OCI-LY7 (cell line): ENCODE measurements around the gene NKAIN2. TPM values are rescaled to one million over a fixed set of nuclear protein-coding genes. Genes with fewer than 3 reads are reported as not detected.

Source experiments
- BruUV-seq: library from RNA; stranded (reverse); fragments of 400-500 nt; replicated peaks from 2 replicates; lab custom pipeline; 2021; lab: Mats Ljungman, UMichigan
- CTCF ChIA-PET: fragments of 300-600 bp; sonication (Branson Sonifier 250); formaldehyde crosslinking; loops from one replicate; lab custom pipeline; 2022; ENCODE audit warnings: antibody characterized with exemption; ENCODE audit not compliant: unreplicated experiment; lab: Charles Lee
- POLR2A ChIA-PET: fragments of 300-600 bp; sonication (Branson Sonifier 250); formaldehyde crosslinking; loops from one replicate; lab custom pipeline; 2022; ENCODE audit warnings: antibody characterized with exemption; lab: Charles Lee
- DNase-seq: peaks from one replicate; pipeline ENCODE4 v3.0.0-alpha.2; 2015; ENCODE audit warnings: low spot score
- H2AFZ ChIP-seq: fragments of 200-600 bp; sonication (generic), shearing (Covaris generic); 2 replicates; pipeline ENCODE4 v1.6.1; 2014; ENCODE audit warnings: mild to moderate bottlenecking, antibody characterized with exemption, low read length, moderate library complexity
- H3K27ac ChIP-seq: fragments of 200-600 bp; sonication (generic); 2 replicates; pipeline ENCODE4 v1.5.1; 2014; ENCODE audit warnings: mixed run types, low read depth, mild to moderate bottlenecking, moderate library complexity, low read length, inconsistent platforms; ENCODE audit not compliant: poor library complexity, severe bottlenecking
- H3K36me3 ChIP-seq: fragments of 200-600 bp; sonication (generic); 2 replicates; pipeline ENCODE4 v1.6.1; 2014; ENCODE audit warnings: mild to moderate bottlenecking, antibody characterized with exemption, low read length, moderate library complexity, mixed read lengths; ENCODE audit not compliant: insufficient read depth
- H3K4me1 ChIP-seq: fragments of 200-600 bp; sonication (generic); 2 replicates; pipeline ENCODE4 v1.5.1; 2014; ENCODE audit warnings: mild to moderate bottlenecking, low read length; ENCODE audit not compliant: insufficient read depth, poor library complexity, severe bottlenecking
- H3K4me2 ChIP-seq: fragments of 200-600 bp; sonication (generic); 2 replicates; pipeline ENCODE4 v1.6.1; 2014; ENCODE audit warnings: mild to moderate bottlenecking, low read length
- H3K4me3 ChIP-seq: fragments of 200-600 bp; sonication (generic); 2 replicates; pipeline ENCODE4 v1.5.1; 2014; ENCODE audit warnings: mild to moderate bottlenecking, low read depth, low read length; ENCODE audit not compliant: poor library complexity, severe bottlenecking
- H3K79me2 ChIP-seq: fragments of 200-600 bp; sonication (generic); 2 replicates; pipeline ENCODE4 v1.6.1; 2016; ENCODE audit warnings: low read depth, mild to moderate bottlenecking, low read length, moderate library complexity, mixed read lengths; ENCODE audit not compliant: insufficient read depth
- H3K9me2 ChIP-seq: fragments of 200-600 bp; sonication (generic); 2 replicates; pipeline ENCODE4 v1.6.1; 2016; ENCODE audit warnings: mild to moderate bottlenecking, low read length, mixed read lengths; ENCODE audit not compliant: insufficient read depth
- H3K9me3 ChIP-seq: fragments of 200-600 bp; sonication (generic); 2 replicates; pipeline ENCODE4 v1.6.1; 2014; ENCODE audit warnings: mild to moderate bottlenecking, mixed run types, low read length, mixed read lengths
- H4K20me1 ChIP-seq: fragments of 200-600 bp; sonication (generic); 2 replicates; pipeline ENCODE4 v1.6.1; 2014; ENCODE audit warnings: mild to moderate bottlenecking, antibody characterized with exemption, low read length, moderate library complexity, mixed read lengths; ENCODE audit not compliant: insufficient read depth
- EZH2phosphoT487 ChIP-seq: fragments of 200-600 bp; sonication (generic); IDR thresholded peaks from 2 replicates; pipeline ENCODE4 v1.6.1; 2018; ENCODE audit warnings: low read depth, borderline replicate concordance, mild to moderate bottlenecking, mixed run types, antibody characterized with exemption, low read length, moderate library complexity, mixed read lengths
- intact Hi-C: fragments of 100-400 bp; cut with micrococcal nuclease; formaldehyde crosslinking; loops from one replicate; pipeline ENCODE4 v1.10.0; 2022; ENCODE audit not compliant: unreplicated experiment
- total RNA-seq, 2 experiments: library from RNA; depleted of rRNA in 1 of 2; stranded (reverse); fragments of >200 nt in 1 of 2; shearing (Covaris generic) in 1 of 2; gene quantifications; 2 replicates each; pipeline ENCODE4 v1.2.3, GENCODE V29; 2014 to 2022
- TF ChIP-seq, protein P1 (sequence below): fragments of 200-600 bp; sonication (generic); conservative IDR thresholded peaks from 2 replicates; pipeline ENCODE4 v1.5.1; 2014; ENCODE audit warnings: mild to moderate bottlenecking, antibody characterized with exemption, low read length, moderate library complexity, mixed read lengths

NKAIN2 gene
- total RNA-seq, 2 experiments from 2014 or later: not detected

GRCh38 chr6:124420116-124420840, 616.6 kb downstream of the NKAIN2 start:
- Histone ChIP-seq H2AFZ (no peak overlapping the region), H3K4me1 (no peaks in the 10 kb centered on the region), H3K79me2 (no peaks in the 10 kb centered on the region), H3K9me3 (no peaks in the 10 kb centered on the region), H3K4me2 (no peak overlapping the region), H3K9me2 (no peaks in the 10 kb centered on the region), H4K20me1 (no peaks in the 10 kb centered on the region), H3K4me3 (no peak overlapping the region), H3K36me3 (no peaks in the 10 kb centered on the region), H3K27ac (no peak overlapping the region)
- BruUV-seq: no TSS peak
- intact Hi-C loops: no loop called here
- ChIA-PET CTCF (no interaction called here), POLR2A (interaction anchor here (0.5 to 0.6 kb wide), 2 partner anchors 132 to 422 kb away, joined by 3 to 4 read pairs; no protein-coding TSS in a partner anchor)
- TF ChIP-seq, protein P1, sequence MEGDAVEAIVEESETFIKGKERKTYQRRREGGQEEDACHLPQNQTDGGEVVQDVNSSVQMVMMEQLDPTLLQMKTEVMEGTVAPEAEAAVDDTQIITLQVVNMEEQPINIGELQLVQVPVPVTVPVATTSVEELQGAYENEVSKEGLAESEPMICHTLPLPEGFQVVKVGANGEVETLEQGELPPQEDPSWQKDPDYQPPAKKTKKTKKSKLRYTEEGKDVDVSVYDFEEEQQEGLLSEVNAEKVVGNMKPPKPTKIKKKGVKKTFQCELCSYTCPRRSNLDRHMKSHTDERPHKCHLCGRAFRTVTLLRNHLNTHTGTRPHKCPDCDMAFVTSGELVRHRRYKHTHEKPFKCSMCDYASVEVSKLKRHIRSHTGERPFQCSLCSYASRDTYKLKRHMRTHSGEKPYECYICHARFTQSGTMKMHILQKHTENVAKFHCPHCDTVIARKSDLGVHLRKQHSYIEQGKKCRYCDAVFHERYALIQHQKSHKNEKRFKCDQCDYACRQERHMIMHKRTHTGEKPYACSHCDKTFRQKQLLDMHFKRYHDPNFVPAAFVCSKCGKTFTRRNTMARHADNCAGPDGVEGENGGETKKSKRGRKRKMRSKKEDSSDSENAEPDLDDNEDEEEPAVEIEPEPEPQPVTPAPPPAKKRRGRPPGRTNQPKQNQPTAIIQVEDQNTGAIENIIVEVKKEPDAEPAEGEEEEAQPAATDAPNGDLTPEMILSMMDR: no peak
- TF ChIP-seq EZH2phosphoT487: no peak
- DNase-seq: no peak

DNA sequence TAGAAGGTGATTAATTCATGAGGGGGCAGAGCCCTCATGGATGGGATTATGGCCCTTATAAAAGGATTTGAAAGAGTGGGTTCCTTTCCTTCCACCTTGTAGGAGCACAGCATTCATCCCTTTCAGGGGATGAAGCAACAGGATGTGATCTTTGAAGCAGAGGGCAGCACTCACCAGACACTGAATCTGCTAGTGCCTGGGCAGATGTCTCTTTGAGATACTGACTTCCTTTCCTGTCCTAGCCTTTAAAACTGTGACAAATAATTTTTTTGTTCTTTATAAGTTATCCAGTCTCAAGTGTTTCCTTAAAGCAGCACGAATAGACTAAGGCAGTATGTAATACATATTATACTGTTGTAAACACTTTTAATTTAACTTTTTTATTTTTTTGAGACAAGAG, 620.0 kb downstream of the NKAIN2 start:
- Histone ChIP-seq H4K20me1 (no peaks in the 10 kb centered on the region), H3K79me2 (no peaks in the 10 kb centered on the region), H2AFZ (no peak overlapping the region), H3K9me2 (no peaks in the 10 kb centered on the region), H3K27ac (no peak overlapping the region), H3K4me2 (no peak overlapping the region), H3K9me3 (no peaks in the 10 kb centered on the region), H3K4me3 (no peak overlapping the region), H3K4me1 (no peaks in the 10 kb centered on the region), H3K36me3 (no peaks in the 10 kb centered on the region)
- POLR2A ChIA-PET: no interaction called here
- BruUV-seq: no TSS peak
- CTCF ChIA-PET: no interaction called here
- no peak for DNase-seq
- no peak for TF ChIP-seq EZH2phosphoT487
- TF ChIP-seq, protein P1: no peak
- intact Hi-C loops: no loop called here

DNA sequence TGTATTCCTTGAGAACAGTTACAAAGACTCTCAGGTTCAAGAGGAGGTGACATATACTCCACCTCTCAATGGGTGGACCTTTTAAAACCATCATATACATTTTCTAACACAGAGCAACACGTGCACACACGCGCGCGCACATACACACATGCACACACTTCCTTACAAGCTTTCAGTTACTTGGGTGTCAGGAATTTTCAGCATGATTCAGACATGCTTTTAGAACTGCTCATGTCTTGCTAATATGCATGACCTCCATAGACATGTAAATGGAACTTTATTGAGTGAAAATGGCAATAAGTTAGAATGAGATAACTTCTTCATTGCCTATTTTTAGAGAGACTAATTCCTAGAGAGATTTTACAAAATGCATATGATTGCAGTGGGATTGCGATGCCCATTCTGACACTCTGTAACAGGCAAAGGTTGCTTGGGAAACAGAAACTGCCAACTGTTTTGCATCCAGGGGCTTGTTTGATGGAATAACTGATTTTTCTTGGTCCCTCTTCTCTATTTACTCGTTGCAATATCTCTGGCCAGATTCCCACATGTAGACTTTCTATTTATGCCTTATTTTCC, 627.2 kb downstream of the NKAIN2 start:
- ChIA-PET CTCF (no interaction called here), POLR2A (no interaction called here)
- H4K20me1 ChIP-seq: no peaks in the 10 kb centered on the region
- H3K79me2 ChIP-seq: no peaks in the 10 kb centered on the region
- no peak overlapping the region for H3K27ac ChIP-seq
- no peak for TF ChIP-seq EZH2phosphoT487
- TF ChIP-seq, protein P1: no peak
- no peaks in the 10 kb centered on the region for H3K9me3 ChIP-seq
- H3K4me2 ChIP-seq: no peak overlapping the region
- H3K36me3 ChIP-seq: no peaks in the 10 kb centered on the region
- H2AFZ ChIP-seq: no peak overlapping the region
- intact Hi-C loops: no loop called here
- no peak overlapping the region for H3K4me3 ChIP-seq
- H3K9me2 ChIP-seq: no peaks in the 10 kb centered on the region
- BruUV-seq: no TSS peak
- H3K4me1 ChIP-seq: no peaks in the 10 kb centered on the region
- no peak for DNase-seq
